PC-9 (cell line): ENCODE measurements around the gene TIMM9. TPM values are rescaled to one million over a fixed set of nuclear protein-coding genes. Genes with fewer than 3 reads are reported as not detected.

Source experiments
- BruUV-seq: library from RNA; stranded (reverse); fragments of 400-500 nt; replicated peaks from 2 replicates; lab custom pipeline; 2021; lab: Mats Ljungman, UMichigan
- CTCF ChIA-PET: fragments of 300-600 bp; sonication (Branson Sonifier 250); formaldehyde crosslinking; loops from one replicate; lab custom pipeline; 2022; ENCODE audit warnings: antibody characterized with exemption; lab: Charles Lee
- POLR2A ChIA-PET: fragments of 300-600 bp; sonication (Branson Sonifier 250); formaldehyde crosslinking; loops from one replicate; lab custom pipeline; 2022; ENCODE audit warnings: antibody characterized with exemption; ENCODE audit not compliant: unreplicated experiment; lab: Charles Lee
- DNase-seq, 2 experiments: peaks; one replicate each; pipeline versions ENCODE4 v3.0.0 to v3.0.0-alpha.2; 2015 to 2022; ENCODE audit warnings: mixed read lengths in 1 of 2
- H2AFZ ChIP-seq: fragments of 200-600 bp; sonication (generic); 2 replicates; pipeline ENCODE4 v1.8.1; 2017; ENCODE audit warnings: antibody characterized with exemption
- H3F3A ChIP-seq: fragments of 200-600 bp; sonication (generic); 2 replicates; pipeline ENCODE4 v1.8.1; 2017; ENCODE audit warnings: antibody characterized with exemption, mild to moderate bottlenecking, low read depth; ENCODE audit not compliant: insufficient read depth
- H3K27ac ChIP-seq: fragments of 200-600 bp; sonication (generic); 2 replicates; pipeline ENCODE4 v1.6.1; 2016; ENCODE audit warnings: mixed run types
- H3K27me3 ChIP-seq: fragments of 200-600 bp; sonication (generic); 2 replicates; pipeline ENCODE4 v1.6.1; 2016; ENCODE audit warnings: low read depth, mixed run types; ENCODE audit not compliant: insufficient read depth
- H3K36me3 ChIP-seq: fragments of 200-600 bp; sonication (generic); 2 replicates; pipeline ENCODE4 v1.6.1; 2016; ENCODE audit warnings: low read depth, mixed run types
- H3K4me1 ChIP-seq: fragments of 200-600 bp; sonication (generic); replicated peaks from 2 replicates; pipeline ENCODE4 v1.6.1; 2016; ENCODE audit warnings: mixed run types; ENCODE audit not compliant: insufficient read depth
- H3K4me2 ChIP-seq: fragments of 200-600 bp; sonication (generic); 2 replicates; pipeline ENCODE4 v1.6.1; 2017; ENCODE audit warnings: mixed run types
- H3K4me3 ChIP-seq: fragments of 200-600 bp; sonication (generic); 2 replicates; pipeline ENCODE4 v1.6.1; 2016; ENCODE audit warnings: mixed run types
- H3K79me2 ChIP-seq: fragments of 200-600 bp; sonication (generic); 2 replicates; pipeline ENCODE4 v1.6.1; 2017; ENCODE audit warnings: low read depth, mixed run types
- H3K9me2 ChIP-seq: fragments of 200-600 bp; sonication (generic); 2 replicates; pipeline ENCODE4 v1.8.1; 2017; ENCODE audit warnings: mild to moderate bottlenecking; ENCODE audit not compliant: insufficient read depth
- H3K9me3 ChIP-seq: fragments of 200-600 bp; sonication (generic); 2 replicates; pipeline ENCODE4 v1.8.1; 2016; ENCODE audit warnings: low read depth; ENCODE audit not compliant: insufficient read depth
- H4K20me1 ChIP-seq: fragments of 200-600 bp; sonication (generic); 2 replicates; pipeline ENCODE4 v1.8.1; 2017; ENCODE audit not compliant: insufficient read depth
- EZH2 ChIP-seq: fragments of 200-600 bp; sonication (generic); IDR thresholded peaks from 2 replicates; pipeline ENCODE4 v1.8.0; 2017; ENCODE audit warnings: antibody characterized with exemption, low read depth
- intact Hi-C: fragments of 100-400 bp; cut with micrococcal nuclease; formaldehyde crosslinking; loops from one replicate; pipeline ENCODE4 v1.10.0; 2022; ENCODE audit not compliant: unreplicated experiment
- total RNA-seq: library from RNA; stranded (reverse); gene quantifications from 2 replicates; pipeline ENCODE4 v1.2.3, GENCODE V29; 2021
- TF ChIP-seq, protein P1 (sequence below): fragments of 200-600 bp; sonication (generic); conservative IDR thresholded peaks from 2 replicates; pipeline ENCODE4 v1.6.1; 2017; ENCODE audit warnings: mixed run types, antibody characterized with exemption, mild to moderate bottlenecking, moderate library complexity

The TIMM9 gene
- total RNA-seq, 1 experiment from 2014 or later, result 37.0 TPM

DNA sequence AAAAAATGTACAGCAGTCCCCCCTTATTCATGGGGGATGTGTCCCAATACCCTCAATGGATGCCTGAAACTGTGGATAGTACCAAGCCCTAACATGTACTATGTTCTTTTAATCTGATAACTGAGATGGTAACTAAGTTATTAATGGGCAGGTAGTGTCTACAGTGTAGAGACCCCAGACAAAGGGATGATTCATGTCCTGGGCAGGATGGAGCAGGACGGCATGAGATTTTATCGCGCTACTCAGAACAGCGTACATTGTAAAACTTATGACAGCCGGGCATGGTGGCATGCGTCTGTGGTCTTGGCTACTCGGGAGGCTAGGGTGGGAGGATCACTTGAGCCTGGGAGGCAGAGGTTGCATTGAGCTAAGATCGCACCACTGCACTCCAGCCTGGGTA is 37.3 kb upstream of the TIMM9 start:
- Histone ChIP-seq H3K79me2 (no peaks in the 10 kb centered on the region), H3K27me3 (no peaks in the 10 kb centered on the region), H3K9me3 (no peaks in the 10 kb centered on the region), H4K20me1 (no peaks in the 10 kb centered on the region), H3K4me3 (no peak overlapping the region), H3F3A (no peaks in the 10 kb centered on the region), H3K27ac (no peak overlapping the region), H3K4me2 (no peak overlapping the region), H3K4me1 (no peaks in the 10 kb centered on the region), H3K36me3 (no peaks in the 10 kb centered on the region; the same call in 1 of the 2 replicates), H3K9me2 (no peaks in the 10 kb centered on the region), H2AFZ (no peak overlapping the region)
- TF ChIP-seq, protein P1, sequence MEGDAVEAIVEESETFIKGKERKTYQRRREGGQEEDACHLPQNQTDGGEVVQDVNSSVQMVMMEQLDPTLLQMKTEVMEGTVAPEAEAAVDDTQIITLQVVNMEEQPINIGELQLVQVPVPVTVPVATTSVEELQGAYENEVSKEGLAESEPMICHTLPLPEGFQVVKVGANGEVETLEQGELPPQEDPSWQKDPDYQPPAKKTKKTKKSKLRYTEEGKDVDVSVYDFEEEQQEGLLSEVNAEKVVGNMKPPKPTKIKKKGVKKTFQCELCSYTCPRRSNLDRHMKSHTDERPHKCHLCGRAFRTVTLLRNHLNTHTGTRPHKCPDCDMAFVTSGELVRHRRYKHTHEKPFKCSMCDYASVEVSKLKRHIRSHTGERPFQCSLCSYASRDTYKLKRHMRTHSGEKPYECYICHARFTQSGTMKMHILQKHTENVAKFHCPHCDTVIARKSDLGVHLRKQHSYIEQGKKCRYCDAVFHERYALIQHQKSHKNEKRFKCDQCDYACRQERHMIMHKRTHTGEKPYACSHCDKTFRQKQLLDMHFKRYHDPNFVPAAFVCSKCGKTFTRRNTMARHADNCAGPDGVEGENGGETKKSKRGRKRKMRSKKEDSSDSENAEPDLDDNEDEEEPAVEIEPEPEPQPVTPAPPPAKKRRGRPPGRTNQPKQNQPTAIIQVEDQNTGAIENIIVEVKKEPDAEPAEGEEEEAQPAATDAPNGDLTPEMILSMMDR, result no peak
- no peak for TF ChIP-seq EZH2
- no peak for DNase-seq
- ChIA-PET POLR2A (no interaction called here), CTCF (no interaction called here)
- intact Hi-C loops, result loop anchor here (5.0 kb wide), 1 partner anchor 357 kb away; no protein-coding TSS in a partner anchor
- no TSS peak for BruUV-seq

DNA sequence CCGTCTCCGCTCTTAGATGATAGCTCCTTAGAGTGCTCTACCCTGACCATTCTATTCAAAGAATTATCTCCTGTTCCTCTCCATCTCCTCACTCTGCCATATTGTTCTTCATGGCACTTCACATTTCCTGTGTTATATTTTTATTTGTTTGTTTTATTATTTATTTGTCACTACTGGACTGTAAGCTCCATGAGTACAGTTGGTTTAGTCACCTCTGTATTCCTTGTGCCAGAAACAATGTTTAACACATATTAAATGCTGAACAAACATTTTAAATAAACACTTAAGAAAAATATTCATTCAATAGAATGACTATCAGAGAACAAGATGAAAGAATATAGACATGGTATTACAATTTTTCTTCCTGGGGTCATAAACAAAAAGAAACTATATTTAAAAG is 35.8 kb upstream of the TIMM9 start:
- H3K4me3 ChIP-seq, result no peak overlapping the region
- H3K4me2 ChIP-seq, result no peak overlapping the region
- H3K9me3 ChIP-seq, result no peaks in the 10 kb centered on the region
- intact Hi-C loops, result no loop called here
- BruUV-seq, result no TSS peak
- ChIA-PET CTCF (no interaction called here), POLR2A (no interaction called here)
- no peak overlapping the region for H2AFZ ChIP-seq
- no peak for DNase-seq
- no peaks in the 10 kb centered on the region for H3K9me2 ChIP-seq
- H3K36me3 ChIP-seq, result no peaks in the 10 kb centered on the region; the same call in 1 of the 2 replicates
- H3K27me3 ChIP-seq, result no peaks in the 10 kb centered on the region
- no peaks in the 10 kb centered on the region for H3F3A ChIP-seq
- H3K27ac ChIP-seq, result no peak overlapping the region
- H3K79me2 ChIP-seq, result no peaks in the 10 kb centered on the region
- no peaks in the 10 kb centered on the region for H4K20me1 ChIP-seq
- H3K4me1 ChIP-seq, result no peaks in the 10 kb centered on the region
- no peak for TF ChIP-seq EZH2
- TF ChIP-seq, protein P1, result no peak

GRCh38 chr14:58460772-58461171 is 33.4 kb upstream of the TIMM9 start:
- Histone ChIP-seq H3K4me2 (no peak overlapping the region), H3K9me3 (no peaks in the 10 kb centered on the region), H2AFZ (no peak overlapping the region), H4K20me1 (no peaks in the 10 kb centered on the region), H3F3A (peaks cover 5% of the 10 kb centered on the region), H3K79me2 (no peaks in the 10 kb centered on the region), H3K4me1 (peaks cover 8% of the 10 kb centered on the region), H3K27ac (no peak overlapping the region), H3K36me3 (no peaks in the 10 kb centered on the region; the same call in 1 of the 2 replicates), H3K27me3 (no peaks in the 10 kb centered on the region), H3K9me2 (no peaks in the 10 kb centered on the region), H3K4me3 (no peak overlapping the region)
- ChIA-PET POLR2A (no interaction called here), CTCF (no interaction called here)
- BruUV-seq, result no TSS peak
- intact Hi-C loops, result no loop called here
- TF ChIP-seq, protein P1, result no peak
- TF ChIP-seq EZH2, result no peak
- DNase-seq, result no peak
